Ishikawa (cell line): Measurements from ENCODE around the gene PASD1.

Source experiments
- CEBPB ChIP-seq: IDR thresholded peaks from 2 replicates; pipeline ENCODE4 v1.6.1; 2012
- CREB1 ChIP-seq: IDR thresholded peaks from 2 replicates; pipeline ENCODE4 v1.6.1; 2012; ENCODE audit warnings: low read depth
- EGR1 ChIP-seq: IDR thresholded peaks from 2 replicates; pipeline ENCODE4 v1.6.1; 2012
- EP300 ChIP-seq: IDR thresholded peaks from 2 replicates; pipeline ENCODE4 v1.6.1; 2012; ENCODE audit warnings: borderline replicate concordance
- FOXM1 ChIP-seq: IDR thresholded peaks from 2 replicates; pipeline ENCODE4 v1.6.1; 2012; ENCODE audit warnings: low read depth, borderline replicate concordance
- NFIC ChIP-seq: IDR thresholded peaks from 2 replicates; pipeline ENCODE4 v1.6.1; 2012
- RAD21 ChIP-seq: IDR thresholded peaks from 2 replicates; pipeline ENCODE4 v1.6.1; 2012; ENCODE audit warnings: low read depth
- TAF1 ChIP-seq: IDR thresholded peaks from 2 replicates; pipeline ENCODE4 v1.6.1; 2012; ENCODE audit warnings: low read depth, mild to moderate bottlenecking
- TCF12 ChIP-seq: IDR thresholded peaks from 2 replicates; pipeline ENCODE4 v1.6.1; 2012; ENCODE audit warnings: low read depth
- TEAD4 ChIP-seq: IDR thresholded peaks from 2 replicates; pipeline ENCODE4 v1.6.1; 2012
- YY1 ChIP-seq: IDR thresholded peaks from 2 replicates; pipeline ENCODE4 v1.6.1; 2012; ENCODE audit warnings: low read depth
- ZBTB7A ChIP-seq: IDR thresholded peaks from 2 replicates; pipeline ENCODE4 v1.6.1; 2012; ENCODE audit warnings: low read depth
- TF ChIP-seq, protein P1 (sequence below): IDR thresholded peaks from 2 replicates; pipeline ENCODE4 v1.6.1; 2012
- TF ChIP-seq, protein P2 (sequence below): IDR thresholded peaks from 2 replicates; pipeline ENCODE4 v1.6.1; 2012; ENCODE audit warnings: low read depth, mild to moderate bottlenecking
- TF ChIP-seq, protein P3 (sequence below): IDR thresholded peaks from 2 replicates; pipeline ENCODE4 v1.6.1; 2012

PASD1 gene

DNA sequence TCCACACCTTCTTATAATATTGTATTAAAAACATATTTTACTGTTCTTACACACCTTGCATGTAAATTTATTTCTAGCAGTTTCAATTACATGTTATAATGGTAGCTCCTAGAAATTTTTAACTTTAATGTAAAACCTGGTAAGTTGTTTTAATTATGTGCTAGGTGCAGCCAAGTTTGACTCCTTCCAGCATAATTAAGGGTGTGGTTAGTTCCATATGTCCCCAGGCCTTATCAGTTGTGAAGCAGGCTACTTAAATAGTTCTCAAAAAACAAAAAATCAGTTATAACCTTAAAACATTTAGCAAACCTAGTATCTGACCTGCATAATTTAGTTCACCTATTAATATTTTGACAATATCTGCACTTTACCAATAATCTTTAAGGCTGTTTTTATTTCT lies 26.9 kb upstream of the PASD1 start:
- no peak for TF ChIP-seq TEAD4
- no peak for TF ChIP-seq CEBPB
- no peak for TF ChIP-seq TAF1
- TF ChIP-seq, protein P1, sequence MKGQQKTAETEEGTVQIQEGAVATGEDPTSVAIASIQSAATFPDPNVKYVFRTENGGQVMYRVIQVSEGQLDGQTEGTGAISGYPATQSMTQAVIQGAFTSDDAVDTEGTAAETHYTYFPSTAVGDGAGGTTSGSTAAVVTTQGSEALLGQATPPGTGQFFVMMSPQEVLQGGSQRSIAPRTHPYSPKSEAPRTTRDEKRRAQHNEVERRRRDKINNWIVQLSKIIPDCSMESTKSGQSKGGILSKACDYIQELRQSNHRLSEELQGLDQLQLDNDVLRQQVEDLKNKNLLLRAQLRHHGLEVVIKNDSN = no peak
- TF ChIP-seq ZBTB7A = no peak
- TF ChIP-seq, protein P2, sequence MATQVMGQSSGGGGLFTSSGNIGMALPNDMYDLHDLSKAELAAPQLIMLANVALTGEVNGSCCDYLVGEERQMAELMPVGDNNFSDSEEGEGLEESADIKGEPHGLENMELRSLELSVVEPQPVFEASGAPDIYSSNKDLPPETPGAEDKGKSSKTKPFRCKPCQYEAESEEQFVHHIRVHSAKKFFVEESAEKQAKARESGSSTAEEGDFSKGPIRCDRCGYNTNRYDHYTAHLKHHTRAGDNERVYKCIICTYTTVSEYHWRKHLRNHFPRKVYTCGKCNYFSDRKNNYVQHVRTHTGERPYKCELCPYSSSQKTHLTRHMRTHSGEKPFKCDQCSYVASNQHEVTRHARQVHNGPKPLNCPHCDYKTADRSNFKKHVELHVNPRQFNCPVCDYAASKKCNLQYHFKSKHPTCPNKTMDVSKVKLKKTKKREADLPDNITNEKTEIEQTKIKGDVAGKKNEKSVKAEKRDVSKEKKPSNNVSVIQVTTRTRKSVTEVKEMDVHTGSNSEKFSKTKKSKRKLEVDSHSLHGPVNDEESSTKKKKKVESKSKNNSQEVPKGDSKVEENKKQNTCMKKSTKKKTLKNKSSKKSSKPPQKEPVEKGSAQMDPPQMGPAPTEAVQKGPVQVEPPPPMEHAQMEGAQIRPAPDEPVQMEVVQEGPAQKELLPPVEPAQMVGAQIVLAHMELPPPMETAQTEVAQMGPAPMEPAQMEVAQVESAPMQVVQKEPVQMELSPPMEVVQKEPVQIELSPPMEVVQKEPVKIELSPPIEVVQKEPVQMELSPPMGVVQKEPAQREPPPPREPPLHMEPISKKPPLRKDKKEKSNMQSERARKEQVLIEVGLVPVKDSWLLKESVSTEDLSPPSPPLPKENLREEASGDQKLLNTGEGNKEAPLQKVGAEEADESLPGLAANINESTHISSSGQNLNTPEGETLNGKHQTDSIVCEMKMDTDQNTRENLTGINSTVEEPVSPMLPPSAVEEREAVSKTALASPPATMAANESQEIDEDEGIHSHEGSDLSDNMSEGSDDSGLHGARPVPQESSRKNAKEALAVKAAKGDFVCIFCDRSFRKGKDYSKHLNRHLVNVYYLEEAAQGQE = no peak
- no peak for TF ChIP-seq NFIC
- TF ChIP-seq, protein P3, sequence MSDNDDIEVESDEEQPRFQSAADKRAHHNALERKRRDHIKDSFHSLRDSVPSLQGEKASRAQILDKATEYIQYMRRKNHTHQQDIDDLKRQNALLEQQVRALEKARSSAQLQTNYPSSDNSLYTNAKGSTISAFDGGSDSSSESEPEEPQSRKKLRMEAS = no peak

DNA sequence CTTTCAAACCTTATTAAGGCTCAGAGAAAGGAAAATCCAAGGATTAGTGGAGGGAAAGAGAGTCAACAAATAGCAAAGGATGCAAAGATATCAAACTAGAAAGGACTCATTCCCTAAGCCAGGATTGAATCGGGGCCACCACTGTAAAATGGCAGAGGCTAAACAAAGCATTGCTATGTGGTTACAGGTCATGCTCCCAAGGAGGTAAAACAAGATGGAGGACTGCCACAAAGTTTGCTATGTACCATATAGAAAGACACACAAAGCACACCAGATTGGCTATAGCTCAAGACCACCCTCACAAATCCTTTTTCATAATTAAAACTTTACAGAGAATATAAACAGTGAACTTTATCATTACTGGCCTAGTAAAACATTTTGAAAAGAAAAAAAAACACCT lies 25.9 kb upstream of the PASD1 start:
- TF ChIP-seq YY1 = no peak
- TF ChIP-seq, protein P3 = no peak
- TF ChIP-seq, protein P1 = no peak
- no peak for TF ChIP-seq TCF12
- TF ChIP-seq TAF1 = no peak
- no peak for TF ChIP-seq CREB1
- TF ChIP-seq RAD21 = no peak
- TF ChIP-seq, protein P2 = no peak
- TF ChIP-seq EGR1 = no peak
- TF ChIP-seq EP300 = no peak
- TF ChIP-seq FOXM1 = no peak
- TF ChIP-seq ZBTB7A = no peak
- no peak for TF ChIP-seq CEBPB

DNA sequence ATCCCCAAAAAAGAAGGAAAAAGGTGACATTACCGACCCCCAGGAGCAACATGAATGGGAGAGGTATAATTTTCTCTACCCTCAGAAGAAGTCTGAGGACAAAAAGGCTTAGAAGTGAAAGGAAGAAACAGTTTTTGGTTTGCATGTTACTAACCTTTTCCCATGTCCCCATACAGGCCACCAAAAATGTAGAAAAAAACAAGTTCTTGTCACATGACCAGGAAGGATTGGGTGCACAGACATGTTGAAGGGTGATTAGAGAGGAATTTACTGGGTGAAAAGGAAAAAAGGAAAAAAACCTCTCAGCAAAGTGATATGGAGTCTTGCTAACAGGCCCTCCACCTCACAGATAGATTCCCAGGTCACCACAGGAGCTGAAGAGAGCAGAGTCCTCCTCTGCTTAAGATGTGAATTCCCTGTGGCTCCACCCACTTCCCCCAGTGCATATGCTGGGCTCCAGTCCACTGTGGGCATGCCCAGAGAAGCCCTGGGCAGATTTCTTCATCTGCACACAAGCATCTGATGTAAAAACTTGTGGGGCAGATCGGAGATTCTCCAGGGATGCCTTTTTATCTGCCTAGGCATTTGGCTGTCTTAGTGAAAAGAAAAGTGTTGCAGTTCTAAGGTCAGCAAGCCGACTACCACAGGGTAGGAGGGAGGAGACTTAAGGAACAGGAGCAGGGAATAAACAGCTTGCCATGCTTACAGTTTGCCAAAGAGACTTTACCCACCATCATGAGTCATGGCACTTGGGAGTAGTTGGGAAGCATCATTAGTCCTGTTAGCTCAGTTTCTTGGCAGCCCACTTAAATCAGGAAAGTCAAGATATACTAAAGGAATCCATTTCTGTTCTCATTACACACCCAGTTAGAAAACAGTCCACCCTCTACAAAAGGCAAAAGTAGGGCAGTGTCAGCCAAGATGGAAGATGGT lies 25.0 kb upstream of the PASD1 start:
- TF ChIP-seq EP300 (no peak), CEBPB (no peak), TAF1 (no peak), RAD21 (no peak), TCF12 (no peak), NFIC (no peak)
- TF ChIP-seq, protein P2 = no peak
- TF ChIP-seq, protein P3 = no peak

DNA sequence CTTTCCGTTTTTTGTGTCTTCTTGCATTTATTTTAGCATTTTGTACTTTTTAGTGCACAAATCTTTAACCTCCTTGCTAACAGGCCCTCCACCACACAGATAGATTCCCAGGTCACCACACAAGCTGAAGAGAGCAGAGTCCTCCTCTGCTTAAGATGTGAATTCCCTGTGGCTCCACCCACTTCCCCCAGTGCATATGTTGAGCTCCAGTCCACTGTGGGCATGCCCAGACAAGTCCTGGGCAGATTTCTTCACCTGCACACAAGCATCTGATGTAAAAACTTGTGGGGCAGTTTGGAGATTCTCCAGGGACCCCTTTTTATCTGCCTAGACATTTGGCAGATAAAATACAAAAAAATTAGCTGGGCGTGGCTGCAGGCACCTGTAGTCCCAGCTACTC lies 19.8 kb upstream of the PASD1 start:
- TF ChIP-seq RAD21 (no peak), TCF12 (no peak), FOXM1 (no peak), TEAD4 (no peak), YY1 (no peak), ZBTB7A (no peak)
- TF ChIP-seq, protein P1 = no peak
